ENCODE measurements around the gene TP53BP2. TPM values are rescaled to one million over a fixed set of nuclear protein-coding genes. Genes with fewer than 3 reads are reported as not detected.

The TP53BP2 gene
- total and polyA plus RNA-seq, 4 donors = 3.9 to 26.8 (median 13.0) TPM

DNA sequence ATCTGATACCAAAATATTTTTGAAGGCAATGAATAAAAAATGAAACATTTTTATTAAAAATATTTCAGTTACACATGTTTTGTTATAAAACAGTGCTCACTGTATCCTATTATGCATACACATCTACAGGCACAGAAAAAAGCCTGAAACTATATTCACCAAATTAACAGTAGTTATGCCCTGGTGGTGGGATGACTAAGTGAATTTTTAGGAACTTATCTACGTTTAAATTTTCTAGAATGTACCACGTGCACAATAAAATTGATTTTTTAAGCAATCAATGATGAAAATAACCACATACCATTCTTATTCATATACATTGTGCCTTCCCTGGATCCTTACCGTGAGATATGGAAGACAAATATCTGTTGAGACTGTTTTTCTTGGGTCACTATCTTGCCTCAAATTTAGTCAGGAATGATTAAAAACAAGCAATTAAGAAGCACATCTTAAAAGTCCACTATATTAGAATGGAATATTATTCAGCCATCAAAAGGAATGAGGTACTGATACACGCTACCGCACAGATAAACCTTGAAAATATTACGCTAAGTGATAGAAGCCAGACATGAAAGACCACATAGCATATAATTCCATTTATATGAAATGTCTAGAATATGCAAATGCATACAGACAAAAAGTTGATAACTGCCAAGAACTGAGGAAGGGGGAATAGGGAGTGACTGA lies 17.4 kb downstream of the TP53BP2 start:
- no peak overlapping the region for H3K9ac ChIP-seq (ENCODE audit: low read depth in 1 of 2, low read length in 2 of 2)
- H3K9me3 ChIP-seq (ENCODE audit: control insufficient read depth in 4 of 4, low read length in 3 of 4) = no peaks in the 10 kb centered on the region
- no peak for DNase-seq (ENCODE audit: low spot score)
- TF ChIP-seq FOXA2 (IDR thresholded peaks at IDR 0.05) = no peak
- TF ChIP-seq HNF4A (conservative IDR thresholded peaks at IDR 0.05) = no peak
- TF ChIP-seq, protein P1, sequence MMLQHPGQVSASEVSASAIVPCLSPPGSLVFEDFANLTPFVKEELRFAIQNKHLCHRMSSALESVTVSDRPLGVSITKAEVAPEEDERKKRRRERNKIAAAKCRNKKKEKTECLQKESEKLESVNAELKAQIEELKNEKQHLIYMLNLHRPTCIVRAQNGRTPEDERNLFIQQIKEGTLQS (IDR thresholded peaks at IDR 0.05) = no peak
- no peak for TF ChIP-seq JUND (IDR thresholded peaks at IDR 0.05)
- TF ChIP-seq TAF1 (conservative IDR thresholded peaks at IDR 0.05) = no peak
- no peak for TF ChIP-seq SP1 (IDR thresholded peaks at IDR 0.05)
- no peak for TF ChIP-seq FOXA1 (IDR thresholded peaks at IDR 0.05)
- TF ChIP-seq RAD21 (IDR thresholded peaks at IDR 0.05) = no peak
- TF ChIP-seq RXRA (IDR thresholded peaks at IDR 0.05) = no peak
- TF ChIP-seq GABPA (IDR thresholded peaks at IDR 0.05 in 1 of 2, conservative IDR thresholded peaks at IDR 0.05 in 1 of 2) = no peak
- TF ChIP-seq, protein P2, sequence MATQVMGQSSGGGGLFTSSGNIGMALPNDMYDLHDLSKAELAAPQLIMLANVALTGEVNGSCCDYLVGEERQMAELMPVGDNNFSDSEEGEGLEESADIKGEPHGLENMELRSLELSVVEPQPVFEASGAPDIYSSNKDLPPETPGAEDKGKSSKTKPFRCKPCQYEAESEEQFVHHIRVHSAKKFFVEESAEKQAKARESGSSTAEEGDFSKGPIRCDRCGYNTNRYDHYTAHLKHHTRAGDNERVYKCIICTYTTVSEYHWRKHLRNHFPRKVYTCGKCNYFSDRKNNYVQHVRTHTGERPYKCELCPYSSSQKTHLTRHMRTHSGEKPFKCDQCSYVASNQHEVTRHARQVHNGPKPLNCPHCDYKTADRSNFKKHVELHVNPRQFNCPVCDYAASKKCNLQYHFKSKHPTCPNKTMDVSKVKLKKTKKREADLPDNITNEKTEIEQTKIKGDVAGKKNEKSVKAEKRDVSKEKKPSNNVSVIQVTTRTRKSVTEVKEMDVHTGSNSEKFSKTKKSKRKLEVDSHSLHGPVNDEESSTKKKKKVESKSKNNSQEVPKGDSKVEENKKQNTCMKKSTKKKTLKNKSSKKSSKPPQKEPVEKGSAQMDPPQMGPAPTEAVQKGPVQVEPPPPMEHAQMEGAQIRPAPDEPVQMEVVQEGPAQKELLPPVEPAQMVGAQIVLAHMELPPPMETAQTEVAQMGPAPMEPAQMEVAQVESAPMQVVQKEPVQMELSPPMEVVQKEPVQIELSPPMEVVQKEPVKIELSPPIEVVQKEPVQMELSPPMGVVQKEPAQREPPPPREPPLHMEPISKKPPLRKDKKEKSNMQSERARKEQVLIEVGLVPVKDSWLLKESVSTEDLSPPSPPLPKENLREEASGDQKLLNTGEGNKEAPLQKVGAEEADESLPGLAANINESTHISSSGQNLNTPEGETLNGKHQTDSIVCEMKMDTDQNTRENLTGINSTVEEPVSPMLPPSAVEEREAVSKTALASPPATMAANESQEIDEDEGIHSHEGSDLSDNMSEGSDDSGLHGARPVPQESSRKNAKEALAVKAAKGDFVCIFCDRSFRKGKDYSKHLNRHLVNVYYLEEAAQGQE (IDR thresholded peaks at IDR 0.05) = no peak
- TF ChIP-seq NR2F2 (IDR thresholded peaks at IDR 0.05) = no peak
- TF ChIP-seq, protein P3, sequence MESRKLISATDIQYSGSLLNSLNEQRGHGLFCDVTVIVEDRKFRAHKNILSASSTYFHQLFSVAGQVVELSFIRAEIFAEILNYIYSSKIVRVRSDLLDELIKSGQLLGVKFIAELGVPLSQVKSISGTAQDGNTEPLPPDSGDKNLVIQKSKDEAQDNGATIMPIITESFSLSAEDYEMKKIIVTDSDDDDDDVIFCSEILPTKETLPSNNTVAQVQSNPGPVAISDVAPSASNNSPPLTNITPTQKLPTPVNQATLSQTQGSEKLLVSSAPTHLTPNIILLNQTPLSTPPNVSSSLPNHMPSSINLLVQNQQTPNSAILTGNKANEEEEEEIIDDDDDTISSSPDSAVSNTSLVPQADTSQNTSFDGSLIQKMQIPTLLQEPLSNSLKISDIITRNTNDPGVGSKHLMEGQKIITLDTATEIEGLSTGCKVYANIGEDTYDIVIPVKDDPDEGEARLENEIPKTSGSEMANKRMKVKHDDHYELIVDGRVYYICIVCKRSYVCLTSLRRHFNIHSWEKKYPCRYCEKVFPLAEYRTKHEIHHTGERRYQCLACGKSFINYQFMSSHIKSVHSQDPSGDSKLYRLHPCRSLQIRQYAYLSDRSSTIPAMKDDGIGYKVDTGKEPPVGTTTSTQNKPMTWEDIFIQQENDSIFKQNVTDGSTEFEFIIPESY (IDR thresholded peaks at IDR 0.05) = no peak
- no peak for TF ChIP-seq HNF4G (IDR thresholded peaks at IDR 0.05)
- no peak for TF ChIP-seq YY1 (IDR thresholded peaks at IDR 0.05)
- TF ChIP-seq, protein P4, sequence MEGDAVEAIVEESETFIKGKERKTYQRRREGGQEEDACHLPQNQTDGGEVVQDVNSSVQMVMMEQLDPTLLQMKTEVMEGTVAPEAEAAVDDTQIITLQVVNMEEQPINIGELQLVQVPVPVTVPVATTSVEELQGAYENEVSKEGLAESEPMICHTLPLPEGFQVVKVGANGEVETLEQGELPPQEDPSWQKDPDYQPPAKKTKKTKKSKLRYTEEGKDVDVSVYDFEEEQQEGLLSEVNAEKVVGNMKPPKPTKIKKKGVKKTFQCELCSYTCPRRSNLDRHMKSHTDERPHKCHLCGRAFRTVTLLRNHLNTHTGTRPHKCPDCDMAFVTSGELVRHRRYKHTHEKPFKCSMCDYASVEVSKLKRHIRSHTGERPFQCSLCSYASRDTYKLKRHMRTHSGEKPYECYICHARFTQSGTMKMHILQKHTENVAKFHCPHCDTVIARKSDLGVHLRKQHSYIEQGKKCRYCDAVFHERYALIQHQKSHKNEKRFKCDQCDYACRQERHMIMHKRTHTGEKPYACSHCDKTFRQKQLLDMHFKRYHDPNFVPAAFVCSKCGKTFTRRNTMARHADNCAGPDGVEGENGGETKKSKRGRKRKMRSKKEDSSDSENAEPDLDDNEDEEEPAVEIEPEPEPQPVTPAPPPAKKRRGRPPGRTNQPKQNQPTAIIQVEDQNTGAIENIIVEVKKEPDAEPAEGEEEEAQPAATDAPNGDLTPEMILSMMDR (IDR thresholded peaks at IDR 0.05; ENCODE audit: low read depth, low read length, missing input control) = no peak
- no peak for TF ChIP-seq EGR1 (IDR thresholded peaks at IDR 0.05; ENCODE audit: low read depth in 2 of 2)
- peaks cover 3 to 26% (median 5%) of the 10 kb centered on the region in 4 donors for H3K4me1 ChIP-seq (ENCODE audit: control insufficient read depth in 4 of 4, insufficient read depth in 4 of 4, low read length in 3 of 4)
- WGBS = 91% methylated on average over 6 of the region's 6 CpGs
- no peaks in the 10 kb centered on the region for H3K36me3 ChIP-seq (ENCODE audit: control insufficient read depth in 4 of 4, insufficient read depth in 3 of 4, low read depth in 1 of 4, low read length in 3 of 4)
- no peak overlapping the region for H3K4me3 ChIP-seq (ENCODE audit: low read depth in 1 of 3, low read length in 3 of 3)
- no peaks in the 10 kb centered on the region for H3K27me3 ChIP-seq (ENCODE audit: control insufficient read depth in 4 of 4, insufficient read depth in 4 of 4, low read length in 3 of 4)
- H3K27ac ChIP-seq (ENCODE audit: low read depth in 1 of 2, low read length in 2 of 2) = no peak overlapping the region

Measured in liver (tissue), 9 donors.